ENCODE results near the gene FAF1.
"Not testable (repeated sequence)": the region's sequence is repeated elsewhere in the genome, so short reads cannot be mapped to it uniquely, and the experiment has no call there.

Gene FAF1

GRCh38 chr1:50527987-50528320 is 432.1 kb downstream of the FAF1 start:
- DNase-seq = not testable (repeated sequence)

GRCh38 chr1:50527249-50527986 is 432.6 kb downstream of the FAF1 start:
- DNase-seq = no peak

GRCh38 chr1:50526431-50526830 is 433.6 kb downstream of the FAF1 start:
- no peak for DNase-seq

DNA sequence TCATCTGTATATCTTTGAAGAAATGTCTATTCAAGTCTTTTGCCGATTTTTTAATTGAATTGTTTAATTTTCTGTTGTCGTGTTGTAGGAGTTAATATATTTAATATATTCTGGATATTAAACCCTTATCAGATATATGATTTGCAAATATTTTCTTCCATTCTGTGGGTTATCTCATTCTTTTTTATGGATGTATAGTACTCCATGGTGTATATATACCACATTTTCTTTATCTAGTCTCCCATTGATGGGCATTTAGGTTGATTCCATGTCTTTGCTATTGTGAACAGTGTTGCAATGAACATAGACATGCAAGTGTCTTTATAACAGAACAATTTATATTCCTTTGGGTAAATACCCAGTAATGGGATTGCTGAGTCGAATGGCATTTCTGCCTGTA is 436.5 kb downstream of the FAF1 start:
- DNase-seq = no peak

DNA sequence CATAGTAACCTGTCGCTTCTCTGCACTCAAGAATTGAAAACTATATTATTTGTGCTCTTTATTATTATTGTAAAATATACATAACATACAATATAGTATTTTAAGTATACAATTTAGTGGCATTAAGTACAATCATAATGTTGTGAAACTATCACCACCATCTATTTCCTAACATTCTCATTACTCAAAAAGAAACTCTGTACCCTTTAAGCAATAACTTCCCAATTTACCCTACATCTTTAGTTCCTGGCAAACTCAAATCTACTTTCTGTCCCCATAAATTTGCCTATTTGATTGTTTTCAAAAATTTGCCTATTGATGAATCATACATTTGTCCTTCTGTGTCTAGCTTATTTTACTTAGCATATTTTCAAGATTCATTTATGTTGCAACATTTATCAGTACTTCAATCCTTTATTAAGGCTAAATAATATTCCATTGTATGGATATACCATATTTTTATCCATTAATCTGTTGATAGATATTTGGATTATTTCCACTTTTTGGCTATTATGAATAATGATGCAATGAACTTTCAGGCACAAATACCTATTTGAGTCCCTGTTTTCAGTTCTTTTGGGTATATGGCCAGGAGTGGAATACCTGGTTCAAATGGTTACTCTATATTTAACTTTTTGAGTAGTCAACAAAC is 437.2 kb downstream of the FAF1 start:
- no peak for DNase-seq

DNA sequence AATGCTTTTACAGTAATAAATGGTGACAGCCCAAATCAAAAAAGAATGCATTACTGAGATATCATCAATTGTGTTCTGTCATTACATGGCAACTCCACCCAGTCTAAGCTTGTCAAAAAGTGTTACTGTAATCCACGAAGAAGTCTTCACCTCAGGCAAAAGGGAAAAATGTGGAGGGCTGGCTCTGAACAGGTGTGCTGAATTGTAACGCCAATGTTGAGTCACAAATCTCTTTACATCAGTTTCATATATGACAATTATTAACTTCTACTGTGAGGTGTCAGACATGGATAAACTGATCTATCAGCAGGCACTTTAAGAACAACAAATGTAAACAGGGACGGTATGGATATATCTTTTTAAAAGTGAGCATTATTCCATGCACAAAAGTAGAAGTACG is 438.4 kb downstream of the FAF1 start:
- no peak for DNase-seq

DNA sequence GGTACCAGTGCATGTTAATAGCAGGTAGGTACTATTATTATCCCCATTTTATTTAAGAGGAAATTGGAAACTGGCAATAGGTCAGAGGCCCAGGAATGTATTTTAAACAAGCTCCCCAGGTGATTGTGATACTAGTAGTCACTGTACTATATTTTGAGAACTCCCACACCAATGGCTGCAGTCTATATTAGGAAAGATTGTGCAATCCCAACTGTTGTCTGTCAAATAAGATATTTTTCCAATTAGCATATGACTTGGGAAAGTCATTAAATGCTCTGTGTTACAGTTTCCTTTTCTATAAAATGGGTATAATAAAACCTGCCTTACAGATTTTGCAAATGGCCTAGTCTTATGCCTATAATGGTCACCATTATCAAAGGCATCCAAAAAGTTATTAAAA is 442.6 kb downstream of the FAF1 start:
- no peak for DNase-seq

DNA sequence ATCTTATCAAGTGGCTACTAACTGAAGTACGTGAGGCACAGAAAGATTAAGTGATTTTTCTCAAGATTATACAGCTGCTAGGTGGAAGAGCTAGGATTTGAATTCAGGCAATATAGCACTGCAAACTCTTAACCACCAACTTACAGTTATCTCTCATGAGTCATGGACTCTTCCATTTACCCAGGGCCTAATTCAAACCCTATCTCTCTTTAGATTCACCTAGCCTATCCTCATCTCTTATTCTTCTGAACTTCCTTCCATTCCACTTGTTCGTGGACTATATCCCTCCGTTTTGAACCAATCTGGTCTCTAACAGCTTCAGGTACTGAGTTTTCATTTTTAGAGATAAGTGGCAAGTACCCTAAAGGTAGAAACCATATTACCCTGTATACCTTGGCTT is 444.0 kb downstream of the FAF1 start:
- no peak for DNase-seq

DNA sequence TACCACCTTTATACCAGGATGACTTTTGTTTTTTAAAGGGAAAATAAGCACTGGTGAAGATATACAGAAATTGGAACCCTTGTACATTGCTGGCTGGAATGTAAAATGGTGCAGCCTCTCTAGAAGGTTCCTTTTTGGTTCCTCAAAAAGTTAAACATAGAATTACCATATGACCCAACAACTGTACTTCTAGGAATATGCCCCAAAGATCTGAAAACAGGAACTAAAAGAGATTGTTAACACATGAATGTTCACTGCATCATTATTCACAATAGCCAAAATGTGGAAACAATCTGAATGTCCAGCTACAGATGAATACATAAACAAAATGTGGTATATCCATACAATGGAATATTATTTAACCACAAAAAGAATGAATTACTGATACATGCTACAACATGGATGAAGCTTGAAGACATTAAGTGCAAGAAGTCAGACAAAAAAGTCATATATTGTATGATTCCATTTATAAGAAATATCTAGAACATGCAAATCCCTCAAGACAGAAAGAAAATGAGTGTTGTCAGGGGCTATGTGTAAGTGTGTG is 452.0 kb downstream of the FAF1 start:
- DNase-seq = no peak

- DNase-seq = no peak
These were observed 454.6 kb downstream of the FAF1 start for GRCh38 chr1:50505427-50505826.

DNA sequence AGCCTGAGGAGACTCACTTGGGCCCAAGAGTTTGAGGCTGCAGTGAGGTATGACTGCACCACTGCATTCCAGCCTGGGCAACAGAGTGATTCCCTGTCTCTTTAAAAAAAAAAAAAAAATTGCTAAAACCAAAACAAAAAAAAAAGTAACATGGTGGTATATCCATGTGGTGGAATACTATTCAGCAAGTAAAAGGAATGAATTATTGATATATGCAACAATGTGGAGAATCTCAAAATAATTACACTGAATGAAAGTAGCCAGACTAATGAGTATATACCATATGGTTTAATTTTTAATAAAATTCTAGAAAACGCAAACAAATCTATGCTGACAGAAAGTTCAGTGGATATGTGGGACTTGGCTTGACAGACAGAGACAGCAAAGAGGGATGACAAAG is 456.6 kb downstream of the FAF1 start:
- DNase-seq = no peak

DNA sequence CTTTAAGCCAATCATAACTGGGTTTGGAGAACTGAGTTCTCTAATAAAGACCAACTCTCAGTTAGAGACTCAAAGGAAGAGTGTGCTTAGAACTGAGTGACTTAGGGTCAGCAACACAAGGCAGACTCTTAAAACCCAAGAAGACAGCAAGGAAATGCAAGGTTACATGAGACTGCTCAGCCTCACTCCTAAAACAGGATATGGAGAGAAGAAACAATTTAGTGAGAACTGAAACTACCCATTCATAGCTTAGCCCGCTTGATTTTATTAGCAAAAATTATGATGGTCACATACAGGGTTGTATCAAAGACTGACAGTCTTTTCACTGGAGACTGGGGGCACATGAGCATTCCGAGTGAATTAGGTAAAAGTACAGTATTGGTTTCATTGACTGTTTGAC is 457.9 kb downstream of the FAF1 start:
- DNase-seq = no peak

GRCh38 chr1:50497007-50497406 is 463.1 kb downstream of the FAF1 start:
- no peak for DNase-seq

DNA sequence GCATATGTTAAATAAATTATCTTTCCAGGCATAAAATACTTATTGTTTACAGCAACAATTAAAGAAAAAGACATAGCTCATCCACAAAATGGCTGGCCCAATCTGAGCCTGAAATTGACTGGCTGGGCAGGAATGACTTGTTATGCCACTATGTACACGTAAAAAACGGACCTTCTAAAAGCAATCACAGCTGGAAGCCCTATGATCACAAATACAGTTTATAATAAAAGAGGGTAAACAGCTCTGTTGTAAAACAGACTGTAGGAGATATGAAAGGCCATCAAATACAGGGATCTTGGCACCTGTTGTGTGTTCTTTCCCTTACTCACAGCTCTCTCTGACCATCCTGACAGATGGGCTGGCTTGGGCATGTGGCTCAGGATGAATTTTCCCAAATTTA is 466.4 kb downstream of the FAF1 start:
- no peak for DNase-seq

- no peak for DNase-seq
These were observed 467.9 kb downstream of the FAF1 start for GRCh38 chr1:50492142-50492541.

DNA sequence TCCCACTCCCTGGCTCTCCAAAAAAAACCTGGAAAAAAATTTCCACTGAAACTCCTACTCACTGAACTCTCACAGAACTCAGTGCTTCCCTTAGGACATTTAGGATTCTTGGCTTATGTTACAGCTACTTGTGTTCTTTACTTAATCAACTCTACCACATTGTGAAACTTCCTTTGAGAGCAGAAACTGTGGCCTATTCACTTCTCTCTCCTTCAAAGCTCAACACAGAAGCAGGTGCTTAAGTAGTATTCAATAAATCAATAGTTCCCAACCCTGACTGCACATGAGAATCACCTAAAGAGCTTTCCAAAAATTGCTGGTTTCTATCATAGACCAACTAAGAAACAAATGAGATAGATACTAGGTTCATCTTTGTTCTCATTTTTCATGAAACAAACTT is 468.9 kb downstream of the FAF1 start:
- no peak for DNase-seq

DNA sequence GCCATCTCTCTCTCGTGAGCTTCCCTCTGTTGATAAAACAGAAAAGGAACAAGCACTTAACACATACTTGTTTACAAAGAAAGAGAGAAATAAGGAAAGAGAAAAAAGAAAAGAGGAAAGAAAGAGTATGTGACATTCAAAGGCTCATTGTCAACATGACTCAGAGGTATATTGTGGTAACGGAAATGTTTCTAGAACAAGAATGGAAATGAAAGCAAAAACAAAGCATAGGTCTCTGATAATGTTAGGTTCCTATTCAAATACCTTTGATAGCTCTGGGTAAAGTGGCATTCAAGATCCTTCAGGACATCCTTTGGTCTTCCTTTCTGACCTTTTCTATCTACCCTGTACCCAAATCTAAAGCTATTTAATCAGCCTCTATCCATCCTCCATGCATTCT is 469.4 kb downstream of the FAF1 start:
- no peak for DNase-seq

DNA sequence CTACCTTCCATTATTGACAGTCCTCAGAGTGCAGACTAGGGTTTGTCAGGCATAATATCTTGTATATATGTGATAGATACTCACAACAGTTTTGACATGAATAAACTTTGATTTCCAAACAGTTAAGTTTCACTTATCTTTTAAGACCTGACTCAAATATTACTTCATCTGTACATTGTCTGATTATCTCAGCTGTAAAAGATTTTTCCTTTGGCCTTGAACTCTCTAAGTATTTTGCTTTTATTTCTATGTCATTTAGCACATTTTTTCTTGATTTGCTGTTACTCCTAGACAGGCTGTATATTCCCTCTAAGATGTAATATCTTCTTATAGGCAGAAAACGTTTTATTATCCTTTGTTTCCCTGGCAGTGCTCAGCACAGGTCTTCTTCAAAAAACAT is 471.2 kb downstream of the FAF1 start:
- DNase-seq = no peak

GRCh38 chr1:50488356-50488755 is 471.7 kb downstream of the FAF1 start:
- no peak for DNase-seq

- no peak for DNase-seq
These were observed 472.3 kb downstream of the FAF1 start for GRCh38 chr1:50487725-50488124.

DNA sequence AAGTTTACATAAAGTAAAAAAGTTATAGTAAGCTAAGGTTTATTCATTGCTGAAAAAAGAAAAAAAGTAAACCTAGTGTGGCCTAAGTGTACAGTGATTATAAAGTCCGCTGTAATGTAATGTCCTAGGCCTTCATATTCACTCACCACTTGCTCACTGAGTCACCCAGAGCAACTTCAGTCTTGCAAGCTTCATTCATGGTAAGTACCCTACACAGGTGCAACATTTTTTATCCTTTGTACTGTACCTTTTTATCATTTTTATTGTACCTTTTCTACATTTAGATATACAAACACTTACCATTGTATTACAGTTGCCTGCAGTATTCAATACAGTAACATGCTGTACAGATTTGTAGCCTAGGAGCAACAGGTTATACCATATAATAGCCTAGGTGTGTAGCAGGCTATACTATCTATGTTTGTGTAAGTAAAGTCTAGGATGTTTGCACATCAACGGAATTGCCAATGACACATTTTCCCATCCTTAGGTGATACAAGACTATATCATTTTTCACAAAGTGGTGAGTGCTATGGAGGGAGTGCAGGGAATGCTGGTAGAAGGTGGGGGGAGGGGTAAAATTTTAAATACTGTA is 478.8 kb downstream of the FAF1 start:
- DNase-seq = no peak

DNA sequence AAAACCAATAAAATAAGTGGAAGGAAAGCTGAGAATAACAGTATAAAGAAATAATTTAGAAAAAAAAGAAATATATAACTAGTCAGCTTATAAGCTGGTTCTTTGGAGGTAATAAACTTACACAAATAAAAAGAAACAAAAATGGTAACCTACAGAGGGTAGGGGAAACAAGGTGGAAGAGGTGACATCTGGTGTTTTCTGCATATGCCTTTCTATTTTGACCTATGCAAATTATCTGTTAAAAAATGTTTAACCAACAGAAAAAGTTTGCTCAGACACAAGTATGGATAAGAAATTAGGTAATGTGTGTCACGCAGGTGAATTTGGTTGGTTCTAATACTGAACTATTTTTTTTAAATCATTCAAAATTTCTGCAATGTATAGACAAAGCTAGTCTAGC is 483.3 kb downstream of the FAF1 start:
- no peak for DNase-seq

GRCh38 chr1:50474859-50475809 is 484.9 kb downstream of the FAF1 start:
- DNase-seq = no peak
